Skeletal muscle satellite cell (primary cell): Measurements from ENCODE around the gene RPL22.

Experiments used
- H3K27me3 ChIP-seq: 2 replicates; pipeline ENCODE4 v1.7.0; 2013; ENCODE audit warnings: low read length; ENCODE audit not compliant: control insufficient read depth, insufficient read depth
- H3K36me3 ChIP-seq: 2 replicates; pipeline ENCODE4 v1.7.0; 2013; ENCODE audit warnings: mild to moderate bottlenecking, control low read depth, low read length; ENCODE audit not compliant: insufficient read depth
- H3K4me1 ChIP-seq: 2 replicates; pipeline ENCODE4 v1.7.0; 2013; ENCODE audit warnings: low read length; ENCODE audit not compliant: control insufficient read depth, insufficient read depth
- H3K4me2 ChIP-seq: 2 replicates; pipeline ENCODE4 v1.7.0; 2013; ENCODE audit warnings: mild to moderate bottlenecking, low read length
- H3K4me3 ChIP-seq: 2 replicates; pipeline ENCODE4 v1.7.0; 2013; ENCODE audit warnings: low read length
- H3K9ac ChIP-seq: 2 replicates; pipeline ENCODE4 v1.7.0; 2013; ENCODE audit warnings: mild to moderate bottlenecking, low read depth, low read length, moderate library complexity
- H3K9me3 ChIP-seq: replicated peaks from 2 replicates; pipeline ENCODE4 v1.7.0; 2013; ENCODE audit warnings: mild to moderate bottlenecking, control low read depth, low read length

Gene RPL22

GRCh38 chr1:6144175-6144574, 55.2 kb downstream of the RPL22 start:
- Histone ChIP-seq H3K4me3 (no peak overlapping the region), H3K36me3 (no peaks in the 10 kb centered on the region), H3K9ac (no peak overlapping the region), H3K27me3 (peaks cover 41% of the 10 kb centered on the region), H3K4me2 (no peak overlapping the region), H3K4me1 (no peaks in the 10 kb centered on the region), H3K9me3 (no peaks in the 10 kb centered on the region)

- Histone ChIP-seq H3K4me1 (no peaks in the 10 kb centered on the region), H3K27me3 (peaks cover 41% of the 10 kb centered on the region), H3K9me3 (no peaks in the 10 kb centered on the region), H3K36me3 (no peaks in the 10 kb centered on the region), H3K4me3 (no peak overlapping the region), H3K4me2 (no peak overlapping the region), H3K9ac (no peak overlapping the region)
These were observed 56.0 kb downstream of the RPL22 start for GRCh38 chr1:6143395-6143794.

- H3K9me3 ChIP-seq, result no peaks in the 10 kb centered on the region
- H3K9ac ChIP-seq, result no peak overlapping the region
- H3K36me3 ChIP-seq, result no peaks in the 10 kb centered on the region
- H3K4me1 ChIP-seq, result no peaks in the 10 kb centered on the region
- no peak overlapping the region for H3K4me3 ChIP-seq
- peaks cover 37% of the 10 kb centered on the region for H3K27me3 ChIP-seq
- no peak overlapping the region for H3K4me2 ChIP-seq
These were observed 56.7 kb downstream of the RPL22 start for GRCh38 chr1:6142734-6143133.

- no peaks in the 10 kb centered on the region for H3K36me3 ChIP-seq
- H3K9ac ChIP-seq, result no peak overlapping the region
- H3K4me3 ChIP-seq, result no peak overlapping the region
- no peak overlapping the region for H3K4me2 ChIP-seq
- H3K4me1 ChIP-seq, result no peaks in the 10 kb centered on the region
- peaks cover 37% of the 10 kb centered on the region for H3K27me3 ChIP-seq
- H3K9me3 ChIP-seq, result no peaks in the 10 kb centered on the region
These were observed 57.3 kb downstream of the RPL22 start for GRCh38 chr1:6142036-6142621.

- H3K4me1 ChIP-seq, result no peaks in the 10 kb centered on the region
- H3K9me3 ChIP-seq, result no peaks in the 10 kb centered on the region
- H3K4me3 ChIP-seq, result no peak overlapping the region
- no peaks in the 10 kb centered on the region for H3K36me3 ChIP-seq
- H3K27me3 ChIP-seq, result peaks cover 38% of the 10 kb centered on the region
- H3K9ac ChIP-seq, result no peak overlapping the region
- H3K4me2 ChIP-seq, result no peak overlapping the region
These were observed 57.8 kb downstream of the RPL22 start for GRCh38 chr1:6141592-6141991.

GRCh38 chr1:6140413-6140812, 59.0 kb downstream of the RPL22 start:
- H3K4me3 ChIP-seq, result no peak overlapping the region
- H3K4me1 ChIP-seq, result no peaks in the 10 kb centered on the region

GRCh38 chr1:6137758-6138157, 61.6 kb downstream of the RPL22 start:
- no peak overlapping the region for H3K9ac ChIP-seq
- no peak overlapping the region for H3K4me2 ChIP-seq
- peaks cover 16% of the 10 kb centered on the region for H3K27me3 ChIP-seq
- H3K36me3 ChIP-seq, result no peaks in the 10 kb centered on the region
- H3K4me3 ChIP-seq, result no peak overlapping the region
- no peaks in the 10 kb centered on the region for H3K9me3 ChIP-seq
- H3K4me1 ChIP-seq, result no peaks in the 10 kb centered on the region

More at GRCh38 chr1:6140413-6140812, 59.0 kb downstream of the RPL22 start:
- Histone ChIP-seq H3K4me2 (no peak overlapping the region), H3K9me3 (no peaks in the 10 kb centered on the region), H3K36me3 (no peaks in the 10 kb centered on the region), H3K27me3 (peaks cover 34% of the 10 kb centered on the region), H3K9ac (no peak overlapping the region)

GRCh38 chr1:6136516-6137220, 62.7 kb downstream of the RPL22 start:
- Histone ChIP-seq H3K36me3 (no peaks in the 10 kb centered on the region), H3K4me2 (no peak overlapping the region)

More at GRCh38 chr1:6136516-6137220, 62.7 kb downstream of the RPL22 start:
- H3K4me3 ChIP-seq, result no peak overlapping the region
- no peak overlapping the region for H3K9ac ChIP-seq
- no peaks in the 10 kb centered on the region for H3K4me1 ChIP-seq
- H3K9me3 ChIP-seq, result peaks cover 6% of the 10 kb centered on the region
- peaks cover 19% of the 10 kb centered on the region for H3K27me3 ChIP-seq
